Immature natural killer cell (primary cell): ENCODE data around the gene KCNMA1. TPM values are rescaled to one million over a fixed set of nuclear protein-coding genes. Genes with fewer than 3 reads are reported as not detected.
"Not testable (repeated sequence)": the region's sequence is repeated elsewhere in the genome, so short reads cannot be mapped to it uniquely, and the experiment has no call there.

Source experiments
- DNase-seq, 3 donors: peaks; one replicate each; pipeline ENCODE4 v3.0.0; 2022; ENCODE audit warnings: mixed read lengths in 1 of 3
- H3K27ac Mint-ChIP-seq, 6 donors: one replicate each; pipeline ENCODE4 v1.8.0; 2020; ENCODE audit warnings: mixed read lengths in 6 of 6, mild to moderate bottlenecking in 5 of 6, inconsistent platforms in 4 of 6, moderate library complexity in 3 of 6
- H3K27me3 Mint-ChIP-seq, 3 donors: one replicate each; pipeline ENCODE4 v1.8.0; 2020 to 2021; ENCODE audit warnings: low read depth in 3 of 3, mild to moderate bottlenecking in 3 of 3, mixed read lengths in 3 of 3, moderate library complexity in 3 of 3, inconsistent platforms in 1 of 3
- H3K36me3 Mint-ChIP-seq, 3 donors: one replicate each; pipeline ENCODE4 v1.8.0; 2020; ENCODE audit warnings: mixed read lengths in 3 of 3, inconsistent platforms in 2 of 3, mild to moderate bottlenecking in 2 of 3
- H3K4me1 Mint-ChIP-seq, 2 donors: one replicate each; pipeline ENCODE4 v1.8.0; 2020; ENCODE audit warnings: inconsistent platforms in 2 of 2, mild to moderate bottlenecking in 2 of 2, mixed read lengths in 2 of 2, moderate library complexity in 1 of 2
- H3K4me3 Mint-ChIP-seq, 5 donors: one replicate each; pipeline ENCODE4 v1.8.0; 2020; ENCODE audit warnings: mild to moderate bottlenecking in 5 of 5, mixed read lengths in 5 of 5, inconsistent platforms in 3 of 5, moderate library complexity in 3 of 5
- H3K9me3 Mint-ChIP-seq, 6 donors: one replicate each; pipeline ENCODE4 v1.8.0; 2020; ENCODE audit warnings: mild to moderate bottlenecking in 6 of 6, mixed read lengths in 6 of 6, inconsistent platforms in 4 of 6, moderate library complexity in 3 of 6
- polyA plus RNA-seq, 3 donors: library from polyadenylated mRNA; unstranded; fragments of 300-500 nt; fragmentation: Illumina TruSeq; gene quantifications; one replicate each; pipeline ENCODE4 v1.2.3, GENCODE V29; 2021

The KCNMA1 gene
- polyA plus RNA-seq: not detected

DNA sequence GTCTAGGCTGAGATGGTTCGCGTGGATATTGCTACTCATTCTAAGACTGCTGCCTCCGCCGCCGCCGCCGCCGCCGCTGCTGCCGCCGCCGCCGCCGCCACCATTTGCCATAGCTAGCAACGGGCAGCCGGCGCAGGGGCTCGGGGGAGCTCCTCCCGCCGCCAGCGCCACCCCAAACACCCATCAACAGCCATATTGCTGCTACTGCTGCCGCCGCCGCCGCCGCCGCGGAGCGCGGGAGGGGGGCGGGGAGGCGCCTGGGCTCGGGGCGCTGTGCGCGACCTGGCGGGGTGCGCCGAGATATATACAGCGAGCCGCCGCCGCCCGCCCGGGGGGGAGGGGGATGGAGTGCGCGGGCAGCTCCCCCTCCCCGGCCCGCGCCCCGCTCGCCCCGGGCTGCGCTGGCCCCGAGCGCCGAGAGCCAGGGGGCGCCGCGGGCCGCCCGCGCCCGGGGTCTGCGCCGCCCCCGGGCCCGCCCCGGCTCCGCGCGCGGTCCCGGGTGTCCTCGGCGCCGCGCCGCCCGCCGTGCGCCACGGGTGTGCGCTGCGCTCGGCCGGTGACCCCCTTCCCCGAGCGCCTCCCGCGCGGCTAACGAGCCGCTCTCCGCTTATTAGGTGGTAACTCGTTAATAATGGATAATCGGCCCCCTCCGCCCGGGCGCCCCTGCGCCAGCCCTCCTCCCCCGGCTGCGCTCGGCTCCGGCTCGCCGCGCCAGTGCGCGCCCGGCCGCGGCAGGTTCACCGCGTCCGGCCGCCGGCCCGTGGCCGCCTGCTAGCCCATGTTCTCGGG lies at the start of gene KCNMA1:
Gene KCNMA1, minus strand, starts transcription at position 277 of the 789 bp plus-strand sequence.
- no peaks in the 10 kb centered on the region for H3K36me3 Mint-ChIP-seq
- no peak for DNase-seq
- peaks cover 8 to 28% (median 24%) of the 10 kb centered on the region in 3 donors for H3K27me3 Mint-ChIP-seq
- peak within 1 kb of the TSS in 1 of 5 donors; percentile 41 for H3K4me3 Mint-ChIP-seq
- no peaks in the 10 kb centered on the region for H3K9me3 Mint-ChIP-seq
- H3K27ac Mint-ChIP-seq: no peak within 1 kb of the TSS
- H3K4me1 Mint-ChIP-seq: peaks cover 0 to 6% of the 10 kb centered on the region in 2 donors

- no peak for DNase-seq
- Mint-ChIP-seq H3K27me3 (peaks cover 2 to 9% (median 5%) of the 10 kb centered on the region in 3 donors), H3K4me3 (no peak overlapping the region), H3K9me3 (peaks cover 0 to 1% (median 0%) of the 10 kb centered on the region in 6 donors), H3K27ac (no peak overlapping the region), H3K4me1 (no peaks in the 10 kb centered on the region), H3K36me3 (no peaks in the 10 kb centered on the region)
These were observed 49.2 kb upstream of the KCNMA1 start for GRCh38 chr10:77686650-77687417.

DNA sequence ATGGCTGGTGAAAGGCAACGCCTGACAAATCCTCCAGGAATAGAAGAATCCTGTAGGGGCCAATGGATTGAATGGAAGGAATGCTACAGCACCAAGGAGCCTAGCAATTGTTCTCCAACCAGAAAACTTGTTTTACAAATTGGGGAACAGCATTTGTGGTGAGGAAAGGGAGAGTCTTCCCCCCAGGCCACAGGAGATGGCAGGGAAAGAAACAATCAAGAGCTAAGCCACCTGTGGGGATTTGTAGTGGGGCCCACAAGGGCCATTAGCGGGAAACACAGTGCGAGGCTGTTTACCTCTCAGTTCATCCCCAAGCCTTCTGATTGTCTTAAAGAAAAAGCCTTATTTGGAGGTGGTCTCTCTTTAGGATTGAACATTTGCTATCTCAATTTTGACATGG lies 48.5 kb upstream of the KCNMA1 start:
- Mint-ChIP-seq H3K4me1 (no peaks in the 10 kb centered on the region), H3K4me3 (no peak overlapping the region), H3K27me3 (peaks cover 2 to 9% (median 5%) of the 10 kb centered on the region in 3 donors), H3K9me3 (peaks cover 0 to 1% (median 0%) of the 10 kb centered on the region in 6 donors), H3K36me3 (no peaks in the 10 kb centered on the region), H3K27ac (no peak overlapping the region)
- DNase-seq: no peak

DNA sequence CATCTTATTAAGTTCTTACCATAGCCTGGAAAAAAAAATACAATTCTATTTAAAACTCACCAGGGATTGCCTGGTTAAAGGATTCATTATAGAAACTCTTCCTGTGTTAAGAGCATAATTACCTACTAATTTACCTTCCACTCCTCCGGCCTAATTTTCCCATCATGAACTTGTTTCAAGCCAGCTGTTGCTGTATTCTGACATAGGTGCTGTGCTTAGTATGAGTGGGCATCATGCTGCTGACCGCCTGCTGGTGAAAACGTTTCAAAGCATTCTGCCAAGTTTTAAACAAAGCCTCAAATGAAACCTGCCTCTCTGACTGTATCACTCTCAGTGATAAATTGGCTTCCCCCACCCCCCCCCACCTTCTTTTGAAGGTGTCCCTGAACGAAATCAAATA lies 47.8 kb upstream of the KCNMA1 start:
- H3K4me3 Mint-ChIP-seq: no peak overlapping the region
- H3K27me3 Mint-ChIP-seq: peaks cover 2 to 9% (median 7%) of the 10 kb centered on the region in 3 donors
- H3K36me3 Mint-ChIP-seq: no peaks in the 10 kb centered on the region
- H3K27ac Mint-ChIP-seq: no peak overlapping the region
- no peaks in the 10 kb centered on the region for H3K4me1 Mint-ChIP-seq
- peaks cover 0 to 1% (median 0%) of the 10 kb centered on the region in 6 donors for H3K9me3 Mint-ChIP-seq
- DNase-seq: no peak

- not testable (repeated sequence) for H3K4me3 Mint-ChIP-seq, H3K4me1 Mint-ChIP-seq, H3K27ac Mint-ChIP-seq, H3K27me3 Mint-ChIP-seq, H3K9me3 Mint-ChIP-seq, H3K36me3 Mint-ChIP-seq, DNase-seq
These were observed 45.5 kb upstream of the KCNMA1 start for GRCh38 chr10:77683088-77683432.

- H3K4me3 Mint-ChIP-seq: no peak overlapping the region
- H3K36me3 Mint-ChIP-seq: no peaks in the 10 kb centered on the region
- peaks cover 2 to 7% (median 3%) of the 10 kb centered on the region in 3 donors for H3K27me3 Mint-ChIP-seq
- H3K9me3 Mint-ChIP-seq: no peaks in the 10 kb centered on the region
- DNase-seq: no peak
- H3K27ac Mint-ChIP-seq: no peak overlapping the region
- no peaks in the 10 kb centered on the region for H3K4me1 Mint-ChIP-seq
These were observed 44.9 kb upstream of the KCNMA1 start for GRCh38 chr10:77682393-77683087.

DNA sequence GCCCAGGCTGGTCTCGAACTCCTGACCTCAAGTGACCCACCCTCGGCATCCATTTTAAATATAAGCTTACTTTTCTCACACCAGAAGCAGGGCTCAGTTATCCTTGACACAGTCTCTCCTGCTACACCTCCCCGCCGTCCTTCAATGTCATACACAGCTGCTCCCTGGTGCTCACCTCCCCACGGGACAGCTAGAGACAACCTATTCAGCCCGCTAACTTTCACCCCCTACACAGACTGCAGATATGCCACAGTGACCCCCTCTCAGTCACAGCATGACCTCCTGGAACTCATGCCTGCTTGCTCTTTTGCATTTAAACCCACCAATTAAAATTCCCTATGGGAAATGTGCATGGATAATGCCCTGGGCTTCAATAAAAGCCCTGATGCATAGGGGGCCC lies 44.2 kb upstream of the KCNMA1 start:
- Mint-ChIP-seq H3K36me3 (no peaks in the 10 kb centered on the region), H3K27me3 (peaks cover 1 to 5% (median 3%) of the 10 kb centered on the region in 3 donors), H3K4me3 (no peak overlapping the region)

DNA sequence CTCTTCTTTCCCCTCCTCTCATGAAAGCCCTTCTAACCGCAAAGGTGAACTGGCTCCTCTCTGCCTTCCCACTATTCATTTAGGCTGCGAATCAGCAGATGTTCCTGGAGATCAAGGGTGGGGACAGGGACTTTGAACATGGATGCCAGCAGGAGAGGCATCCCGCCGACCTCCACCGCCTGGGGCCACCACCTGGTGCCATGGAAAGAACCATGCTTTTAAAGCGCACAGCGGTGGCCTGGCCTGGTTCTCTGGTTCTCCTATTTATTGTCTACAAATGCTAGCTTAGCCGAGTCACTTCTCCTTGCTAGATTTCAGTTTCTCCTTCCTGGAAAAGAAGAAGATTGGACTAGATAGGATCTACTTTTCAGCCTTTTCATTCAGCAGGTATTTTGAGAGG lies 43.2 kb upstream of the KCNMA1 start:
- DNase-seq: no peak
- H3K36me3 Mint-ChIP-seq: no peaks in the 10 kb centered on the region
- no peaks in the 10 kb centered on the region for H3K9me3 Mint-ChIP-seq
- no peak overlapping the region for H3K4me3 Mint-ChIP-seq
- peaks cover 1 to 8% (median 4%) of the 10 kb centered on the region in 3 donors for H3K27me3 Mint-ChIP-seq
- H3K27ac Mint-ChIP-seq: no peak overlapping the region
- no peaks in the 10 kb centered on the region for H3K4me1 Mint-ChIP-seq

More for the DNA sequence above, 44.2 kb upstream of the KCNMA1 start:
- H3K9me3 Mint-ChIP-seq: no peaks in the 10 kb centered on the region
- no peak overlapping the region for H3K27ac Mint-ChIP-seq
- H3K4me1 Mint-ChIP-seq: no peaks in the 10 kb centered on the region
- DNase-seq: no peak

DNA sequence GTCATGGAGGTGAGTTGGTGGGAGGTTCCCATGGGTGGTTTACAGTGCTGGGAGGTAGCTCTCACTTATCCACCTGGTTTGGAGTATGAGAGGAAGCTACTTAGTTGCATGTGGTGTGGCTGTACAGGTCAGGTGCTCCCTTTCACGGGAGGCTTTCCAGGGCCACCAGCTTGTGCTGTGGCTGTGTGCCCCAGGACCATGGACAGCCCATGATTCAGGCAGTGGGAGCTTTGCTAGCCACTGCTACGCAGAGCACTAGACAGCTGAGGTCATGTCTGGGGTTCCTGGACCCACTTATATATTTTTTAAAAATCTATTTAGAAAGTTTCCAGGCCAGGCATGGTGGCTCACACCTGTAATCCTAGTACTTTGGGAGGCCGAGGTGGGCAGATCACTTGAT lies 42.5 kb upstream of the KCNMA1 start:
- no peaks in the 10 kb centered on the region for H3K36me3 Mint-ChIP-seq
- H3K4me3 Mint-ChIP-seq: no peak overlapping the region
- no peaks in the 10 kb centered on the region for H3K4me1 Mint-ChIP-seq
- no peak for DNase-seq
- H3K27me3 Mint-ChIP-seq: peaks cover 1 to 6% (median 2%) of the 10 kb centered on the region in 3 donors
- no peak overlapping the region for H3K27ac Mint-ChIP-seq
- H3K9me3 Mint-ChIP-seq: no peaks in the 10 kb centered on the region

GRCh38 chr10:77679217-77679616 lies 41.6 kb upstream of the KCNMA1 start:
- Mint-ChIP-seq H3K4me3 (no peak overlapping the region), H3K27me3 (peaks cover 1 to 6% (median 2%) of the 10 kb centered on the region in 3 donors), H3K36me3 (no peaks in the 10 kb centered on the region), H3K27ac (no peak overlapping the region), H3K4me1 (peaks cover 0 to 2% of the 10 kb centered on the region in 2 donors), H3K9me3 (no peaks in the 10 kb centered on the region)
- DNase-seq: no peak

GRCh38 chr10:77678146-77678545 lies 40.5 kb upstream of the KCNMA1 start:
- H3K27me3 Mint-ChIP-seq: peaks cover 2 to 10% (median 3%) of the 10 kb centered on the region in 3 donors
- peaks cover 10 to 13% of the 10 kb centered on the region in 2 donors for H3K4me1 Mint-ChIP-seq
- DNase-seq: no peak
- no peaks in the 10 kb centered on the region for H3K36me3 Mint-ChIP-seq
- no peaks in the 10 kb centered on the region for H3K9me3 Mint-ChIP-seq
- H3K4me3 Mint-ChIP-seq: no peak overlapping the region
- no peak overlapping the region for H3K27ac Mint-ChIP-seq

DNA sequence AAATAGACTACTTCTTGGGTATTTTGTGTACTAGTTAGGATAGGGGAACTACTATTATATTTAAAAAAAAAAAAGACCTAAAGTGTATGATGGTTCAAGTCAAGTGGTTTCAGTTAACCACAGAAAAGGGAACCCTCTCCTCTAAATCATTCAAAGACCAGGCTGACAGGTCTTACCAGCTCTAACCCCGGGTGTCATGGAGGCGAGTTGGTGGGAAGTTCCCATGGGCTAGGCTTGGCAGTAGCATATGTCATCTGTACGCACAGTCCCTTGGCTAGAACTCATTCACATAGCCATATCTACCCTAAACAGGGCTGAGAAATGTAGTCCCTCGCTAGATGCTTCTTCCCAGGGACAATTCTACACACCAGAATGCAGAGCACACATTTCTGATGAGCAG lies 37.7 kb upstream of the KCNMA1 start:
- no peak overlapping the region for H3K4me3 Mint-ChIP-seq
- H3K4me1 Mint-ChIP-seq: peaks cover 12 to 14% of the 10 kb centered on the region in 2 donors
- peaks cover 2 to 14% (median 5%) of the 10 kb centered on the region in 3 donors for H3K27me3 Mint-ChIP-seq
- H3K9me3 Mint-ChIP-seq: no peaks in the 10 kb centered on the region
- no peaks in the 10 kb centered on the region for H3K36me3 Mint-ChIP-seq
- no peak overlapping the region for H3K27ac Mint-ChIP-seq
- no peak for DNase-seq

DNA sequence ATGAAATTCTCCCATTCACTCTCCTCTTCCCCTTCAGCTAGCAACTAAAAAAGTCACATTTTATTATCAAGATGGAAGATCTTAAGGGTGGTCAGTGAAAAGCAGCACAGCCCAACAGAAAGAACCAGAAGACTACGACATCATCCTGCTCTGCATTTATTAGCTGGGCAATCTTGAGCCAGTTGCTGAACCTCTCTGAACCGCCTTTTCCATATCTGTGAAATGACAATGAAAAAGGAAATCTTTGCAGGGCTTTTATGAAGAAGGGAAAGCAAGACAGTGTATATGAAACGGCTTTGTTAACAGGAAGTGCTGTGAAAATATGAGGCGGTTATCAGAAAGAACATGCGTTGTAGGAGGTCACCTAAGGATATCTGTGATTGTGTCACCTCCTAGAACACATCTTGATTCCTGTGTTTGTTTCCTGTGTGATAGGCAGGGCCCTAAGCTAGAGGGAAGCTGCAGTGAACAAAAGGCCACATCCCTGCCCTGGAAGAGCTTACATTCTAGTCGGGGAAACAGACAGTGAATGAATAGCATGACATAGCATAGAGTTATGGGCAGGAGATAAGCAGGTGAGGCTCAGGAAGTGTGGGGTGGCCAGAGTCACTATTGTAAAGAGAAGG lies 36.0 kb upstream of the KCNMA1 start:
- Mint-ChIP-seq H3K27me3 (peaks cover 5 to 14% (median 7%) of the 10 kb centered on the region in 3 donors), H3K4me1 (peaks cover 12 to 14% of the 10 kb centered on the region in 2 donors), H3K4me3 (no peak overlapping the region), H3K36me3 (no peaks in the 10 kb centered on the region), H3K27ac (peak overlapping the region in 4 of 6 donors; percentile 24 to 62 (median 43)), H3K9me3 (no peaks in the 10 kb centered on the region)
- DNase-seq: peak in 1 of 3 donors; percentile 3
